ENCODE results near the gene CSMD2.
A peak's percentile ranks its signal among the peaks of the same experiment; 100 is the strongest.

The CSMD2 gene

GRCh38 chr1:34007760-34008159 is 157.3 kb downstream of the CSMD2 start:
- H3K27ac ChIP-seq = no peak overlapping the region
- TF ChIP-seq, protein P1, sequence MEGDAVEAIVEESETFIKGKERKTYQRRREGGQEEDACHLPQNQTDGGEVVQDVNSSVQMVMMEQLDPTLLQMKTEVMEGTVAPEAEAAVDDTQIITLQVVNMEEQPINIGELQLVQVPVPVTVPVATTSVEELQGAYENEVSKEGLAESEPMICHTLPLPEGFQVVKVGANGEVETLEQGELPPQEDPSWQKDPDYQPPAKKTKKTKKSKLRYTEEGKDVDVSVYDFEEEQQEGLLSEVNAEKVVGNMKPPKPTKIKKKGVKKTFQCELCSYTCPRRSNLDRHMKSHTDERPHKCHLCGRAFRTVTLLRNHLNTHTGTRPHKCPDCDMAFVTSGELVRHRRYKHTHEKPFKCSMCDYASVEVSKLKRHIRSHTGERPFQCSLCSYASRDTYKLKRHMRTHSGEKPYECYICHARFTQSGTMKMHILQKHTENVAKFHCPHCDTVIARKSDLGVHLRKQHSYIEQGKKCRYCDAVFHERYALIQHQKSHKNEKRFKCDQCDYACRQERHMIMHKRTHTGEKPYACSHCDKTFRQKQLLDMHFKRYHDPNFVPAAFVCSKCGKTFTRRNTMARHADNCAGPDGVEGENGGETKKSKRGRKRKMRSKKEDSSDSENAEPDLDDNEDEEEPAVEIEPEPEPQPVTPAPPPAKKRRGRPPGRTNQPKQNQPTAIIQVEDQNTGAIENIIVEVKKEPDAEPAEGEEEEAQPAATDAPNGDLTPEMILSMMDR (IDR thresholded peaks at IDR 0.05) = no peak
- DNase-seq (ENCODE audit: low spot score) = no peak
- H3K4me3 ChIP-seq = no peak overlapping the region

- Histone ChIP-seq H3K4me3 (no peak overlapping the region), H3K27ac (no peak overlapping the region)
- TF ChIP-seq, protein P1 (IDR thresholded peaks at IDR 0.05) = no peak
- no peak for DNase-seq (ENCODE audit: low spot score)
Observed at GRCh38 chr1:34005309-34005708, 159.7 kb downstream of the CSMD2 start.

DNA sequence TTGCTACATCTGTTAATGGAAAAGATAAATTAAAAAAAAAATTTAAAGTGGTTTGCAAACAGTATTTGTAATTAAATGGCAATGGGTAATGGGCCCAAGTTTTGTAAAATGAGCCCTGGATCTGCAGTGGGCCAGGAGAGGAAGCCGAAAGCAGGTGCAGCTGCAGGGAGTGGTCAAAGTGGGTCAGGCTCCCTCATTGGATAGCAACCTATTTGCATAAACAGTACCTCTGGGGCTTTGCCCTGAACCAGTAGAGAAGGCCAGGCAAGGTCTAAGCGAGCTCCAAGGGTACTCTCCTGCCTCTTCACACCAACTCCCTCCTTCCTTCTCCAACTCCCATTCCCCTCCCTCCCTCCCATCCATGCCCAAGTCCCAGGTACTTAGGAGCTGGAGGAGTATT is 162.2 kb downstream of the CSMD2 start:
- Histone ChIP-seq H3K4me3 (no peak overlapping the region), H3K27ac (no peak overlapping the region)
- DNase-seq (ENCODE audit: low spot score) = no peak
- TF ChIP-seq, protein P1 (IDR thresholded peaks at IDR 0.05) = no peak

DNA sequence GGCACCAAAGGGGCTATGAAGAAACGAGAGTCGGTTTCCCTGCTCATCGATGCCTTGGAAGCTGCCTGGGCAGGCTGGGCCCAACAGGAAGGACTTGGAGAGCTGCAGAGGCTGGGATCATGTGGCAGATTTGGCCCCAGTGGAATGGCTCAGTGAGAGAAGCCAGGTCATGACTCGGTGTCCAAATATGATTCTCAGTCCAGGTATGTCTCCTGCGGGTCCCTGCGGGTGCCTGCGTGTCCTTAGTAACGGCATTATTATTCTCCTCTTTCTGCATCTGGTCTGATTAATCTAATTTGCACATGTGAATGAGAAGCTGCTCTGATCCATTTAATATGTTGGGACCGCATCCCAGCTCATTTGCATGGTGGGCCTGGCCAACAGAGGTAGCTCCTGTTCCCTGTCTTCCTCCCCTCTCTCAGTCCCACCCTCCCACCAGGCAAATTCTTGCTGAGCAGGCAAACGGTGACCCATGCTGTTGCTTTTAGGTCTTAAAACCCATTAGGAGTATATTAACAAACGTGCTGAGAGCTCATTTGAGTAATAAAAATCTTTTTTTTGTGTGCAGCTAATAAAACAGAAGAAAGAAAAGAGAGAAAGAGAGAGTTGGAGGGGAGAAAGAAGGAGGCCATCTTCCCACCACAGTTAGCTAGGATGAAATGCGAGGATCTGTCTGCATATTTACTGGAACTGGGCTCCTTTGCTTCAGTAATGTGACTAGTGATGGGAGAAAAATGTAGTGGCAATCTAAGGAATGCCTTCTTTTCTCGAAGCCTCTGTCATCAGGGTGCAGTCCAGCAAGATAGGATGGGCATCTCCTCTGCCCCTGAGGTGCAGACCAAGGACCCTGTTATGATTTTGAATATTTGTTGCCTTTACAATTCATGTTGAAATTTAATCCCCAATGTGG is 167.6 kb downstream of the CSMD2 start:
- TF ChIP-seq, protein P1 (IDR thresholded peaks at IDR 0.05) = no peak
- no peak overlapping the region for H3K4me3 ChIP-seq
- no peak overlapping the region for H3K27ac ChIP-seq
- DNase-seq (ENCODE audit: low spot score) = peak; percentile 24

DNA sequence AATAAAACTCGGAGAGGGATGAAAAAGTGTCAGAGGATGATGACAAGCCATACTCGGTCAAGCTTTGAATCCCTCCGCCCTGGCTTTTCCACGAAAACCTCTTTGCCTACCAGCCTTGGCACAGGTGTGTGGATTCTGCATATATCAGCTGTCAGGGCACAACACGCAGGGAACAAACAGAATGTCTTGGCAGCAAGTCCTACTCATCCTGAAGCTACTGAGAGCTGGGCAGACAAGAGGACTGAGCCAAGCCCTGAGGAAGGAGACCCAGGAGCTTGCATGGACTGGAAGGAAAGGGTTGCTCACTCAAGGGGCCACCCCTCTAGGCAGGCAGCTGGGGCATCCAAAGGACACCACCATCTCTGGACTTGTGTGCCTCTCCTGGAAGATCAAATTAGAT is 168.7 kb downstream of the CSMD2 start:
- TF ChIP-seq, protein P1 (IDR thresholded peaks at IDR 0.05) = no peak
- peak; percentile 53 for DNase-seq (ENCODE audit: low spot score)
- Histone ChIP-seq H3K27ac (no peak overlapping the region), H3K4me3 (no peak overlapping the region)

DNA sequence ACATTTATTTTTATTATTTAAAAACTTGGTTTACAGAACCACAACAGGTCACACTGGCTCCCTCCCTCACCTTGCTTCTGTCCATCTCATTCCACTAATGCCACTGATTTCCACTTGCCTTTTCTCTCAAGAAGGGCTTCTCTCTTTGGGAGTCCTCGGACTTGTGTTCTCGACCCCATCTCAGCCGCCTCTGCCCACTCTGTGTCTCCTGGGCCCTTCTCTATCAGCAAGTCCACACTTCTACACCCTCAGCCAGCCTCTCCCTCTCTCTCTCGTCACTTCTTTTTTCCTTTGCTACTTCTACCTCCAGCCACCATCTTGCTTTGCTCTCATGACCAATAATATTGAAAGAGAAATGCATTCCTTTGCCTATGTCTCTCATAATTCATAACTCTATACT is 171.7 kb downstream of the CSMD2 start:
- no peak for DNase-seq (ENCODE audit: low spot score)
- H3K27ac ChIP-seq = no peak overlapping the region
- no peak overlapping the region for H3K4me3 ChIP-seq
- TF ChIP-seq, protein P1 (IDR thresholded peaks at IDR 0.05) = no peak

DNA sequence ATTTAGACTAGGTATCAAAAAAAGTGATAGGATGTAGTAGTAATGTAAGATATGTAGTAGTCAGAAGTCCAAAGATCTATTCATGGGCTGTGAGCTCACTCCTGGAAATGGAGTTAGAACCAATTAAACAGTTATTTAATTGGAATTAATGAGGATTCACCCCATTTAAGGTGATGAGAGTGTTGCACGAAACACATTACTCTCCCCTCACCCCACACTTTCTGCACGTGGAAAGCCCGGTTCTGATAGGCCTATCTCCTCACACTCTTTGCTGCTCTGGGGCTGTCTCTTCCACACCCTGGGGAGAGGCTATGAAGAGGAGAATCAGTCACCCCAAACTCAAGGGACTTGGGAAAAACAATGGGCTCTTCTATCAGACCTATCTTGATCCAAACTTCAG is 174.7 kb downstream of the CSMD2 start:
- no peak for DNase-seq (ENCODE audit: low spot score)
- no peak overlapping the region for H3K27ac ChIP-seq
- TF ChIP-seq, protein P1 (IDR thresholded peaks at IDR 0.05) = no peak
- no peak overlapping the region for H3K4me3 ChIP-seq

Measured in coronary artery (tissue), 2 donors.